HG03439 (cell line): Measurements from ENCODE around the gene C2CD4B.

Source experiments
- ATAC-seq: cut with Tn5 transposase; IDR thresholded peaks from one replicate; pipeline ENCODE4 v1.9.1; 2021; ENCODE audit warnings: mild to moderate bottlenecking, moderate library complexity; ENCODE audit not compliant: unreplicated experiment

C2CD4B gene

GRCh38 chr15:62120776-62121175 is 44.3 kb downstream of the C2CD4B start:
- ATAC-seq = no peak

GRCh38 chr15:62119874-62120273 is 45.2 kb downstream of the C2CD4B start:
- no peak for ATAC-seq

- ATAC-seq = no peak
These were observed 45.7 kb downstream of the C2CD4B start for GRCh38 chr15:62119227-62119864.

GRCh38 chr15:62118520-62119226 is 46.4 kb downstream of the C2CD4B start:
- ATAC-seq = no peak

GRCh38 chr15:62115847-62116246 is 49.2 kb downstream of the C2CD4B start:
- no peak for ATAC-seq
